Right forelimb (tissue), 1 donor: ENCODE measurements around the gene GDF15.
A peak's percentile ranks its signal among the peaks of the same experiment; 100 is the strongest.
"Not testable (repeated sequence)": the region's sequence is repeated elsewhere in the genome, so short reads cannot be mapped to it uniquely, and the experiment has no call there.

Experiments
- DNase-seq: peaks from one replicate; pipeline ENCODE4 v3.0.0-alpha.2; 2018

GDF15 gene

GRCh38 chr19:18385675-18386542 is at the start of gene GDF15:
GDF15 (plus strand) TSS chr19:18386158; CDS start chr19:18386190, 32 bp downstream.
- DNase-seq: no peak

- DNase-seq: no peak
Observed at GRCh38 chr19:18338541-18338940, 47.4 kb upstream of the GDF15 start.

GRCh38 chr19:18339723-18340122 is 46.2 kb upstream of the GDF15 start:
- no peak for DNase-seq

GRCh38 chr19:18340190-18340989 is 45.6 kb upstream of the GDF15 start, which contains the start of gene PGPEP1:
PGPEP1 (plus strand) TSS chr19:18340598; CDS start chr19:18340682, 84 bp downstream.
- peak; percentile 84 for DNase-seq

GRCh38 chr19:18340990-18341868 is 44.7 kb upstream of the GDF15 start:
- no peak for DNase-seq

- no peak for DNase-seq
Observed at GRCh38 chr19:18342090-18342632, 43.8 kb upstream of the GDF15 start.

- DNase-seq: no peak
Observed at GRCh38 chr19:18344582-18344950, 41.4 kb upstream of the GDF15 start.

GRCh38 chr19:18345296-18345695 is 40.7 kb upstream of the GDF15 start:
- DNase-seq: no peak

- no peak for DNase-seq
Observed at GRCh38 chr19:18346091-18346490, 39.9 kb upstream of the GDF15 start.

GRCh38 chr19:18348171-18348570 is 37.8 kb upstream of the GDF15 start:
- no peak for DNase-seq

GRCh38 chr19:18348818-18349339 is 37.1 kb upstream of the GDF15 start:
- not testable (repeated sequence) for DNase-seq

GRCh38 chr19:18349524-18350128 is 36.3 kb upstream of the GDF15 start:
- no peak for DNase-seq

- DNase-seq: no peak
Observed at GRCh38 chr19:18350490-18350889, 35.5 kb upstream of the GDF15 start.

- DNase-seq: no peak
Observed at GRCh38 chr19:18351544-18351943, 34.4 kb upstream of the GDF15 start.

- no peak for DNase-seq
Observed at GRCh38 chr19:18353378-18354005, 32.5 kb upstream of the GDF15 start.

GRCh38 chr19:18354743-18355142 is 31.2 kb upstream of the GDF15 start:
- DNase-seq: not testable (repeated sequence)

GRCh38 chr19:18357041-18357440 is 28.9 kb upstream of the GDF15 start:
- DNase-seq: no peak

GRCh38 chr19:18361646-18362045 is 24.3 kb upstream of the GDF15 start:
- no peak for DNase-seq

- no peak for DNase-seq
Observed at GRCh38 chr19:18362934-18363542, 22.9 kb upstream of the GDF15 start.

- DNase-seq: no peak
Observed at GRCh38 chr19:18363787-18364186, 22.2 kb upstream of the GDF15 start.
